ENCODE results near the gene PLXDC2. TPM values are rescaled to one million over a fixed set of nuclear protein-coding genes. Genes with fewer than 3 reads are reported as not detected.

PLXDC2 gene
- total RNA-seq, 2 donors from 2014 or later = 19.5 to 26.4 TPM

- H3K27me3 Mint-ChIP-seq (ENCODE audit: insufficient read depth) = no peaks in the 10 kb centered on the region
- H3K36me3 Mint-ChIP-seq (ENCODE audit: low read depth) = peaks cover 11% of the 10 kb centered on the region
- no peak for DNase-seq
- H3K36me3 ChIP-seq (ENCODE audit: control insufficient read depth, insufficient read depth, low read length) = no peaks in the 10 kb centered on the region
- H3K27me3 ChIP-seq (ENCODE audit: control insufficient read depth, insufficient read depth, low read length, poor library complexity, severe bottlenecking) = no peaks in the 10 kb centered on the region
- H3K9me3 Mint-ChIP-seq = peaks cover 11% of the 10 kb centered on the region
- no peak overlapping the region for H3K27ac Mint-ChIP-seq
- no peak overlapping the region for H3K27ac ChIP-seq (ENCODE audit: low read depth, low read length)
- H3K4me3 Mint-ChIP-seq = no peak overlapping the region
- no peak overlapping the region for H3K4me3 ChIP-seq (ENCODE audit: low read length)
- no peak overlapping the region for H3K9ac ChIP-seq (ENCODE audit: extremely low read depth, low read length, poor library complexity, severe bottlenecking)
- no peaks in the 10 kb centered on the region for H3K9me3 ChIP-seq (ENCODE audit: control insufficient read depth, low read length)
- 82 to 85% methylated on average over 2 to 3 of the region's 5 CpGs for WGBS, 2 experiments (ENCODE audit: insufficient coverage in 1 of 2, insufficient read length in 1 of 2)
- TF ChIP-seq, protein P1, sequence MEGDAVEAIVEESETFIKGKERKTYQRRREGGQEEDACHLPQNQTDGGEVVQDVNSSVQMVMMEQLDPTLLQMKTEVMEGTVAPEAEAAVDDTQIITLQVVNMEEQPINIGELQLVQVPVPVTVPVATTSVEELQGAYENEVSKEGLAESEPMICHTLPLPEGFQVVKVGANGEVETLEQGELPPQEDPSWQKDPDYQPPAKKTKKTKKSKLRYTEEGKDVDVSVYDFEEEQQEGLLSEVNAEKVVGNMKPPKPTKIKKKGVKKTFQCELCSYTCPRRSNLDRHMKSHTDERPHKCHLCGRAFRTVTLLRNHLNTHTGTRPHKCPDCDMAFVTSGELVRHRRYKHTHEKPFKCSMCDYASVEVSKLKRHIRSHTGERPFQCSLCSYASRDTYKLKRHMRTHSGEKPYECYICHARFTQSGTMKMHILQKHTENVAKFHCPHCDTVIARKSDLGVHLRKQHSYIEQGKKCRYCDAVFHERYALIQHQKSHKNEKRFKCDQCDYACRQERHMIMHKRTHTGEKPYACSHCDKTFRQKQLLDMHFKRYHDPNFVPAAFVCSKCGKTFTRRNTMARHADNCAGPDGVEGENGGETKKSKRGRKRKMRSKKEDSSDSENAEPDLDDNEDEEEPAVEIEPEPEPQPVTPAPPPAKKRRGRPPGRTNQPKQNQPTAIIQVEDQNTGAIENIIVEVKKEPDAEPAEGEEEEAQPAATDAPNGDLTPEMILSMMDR (conservative IDR thresholded peaks at IDR 0.05) = no peak
- peaks cover 5% of the 10 kb centered on the region for H3K4me1 Mint-ChIP-seq
- no peaks in the 10 kb centered on the region for H3K4me1 ChIP-seq (ENCODE audit: control insufficient read depth, insufficient read depth, low read length)
Measured at GRCh38 chr10:19882621-19883020, 66.4 kb downstream of the PLXDC2 start.

DNA sequence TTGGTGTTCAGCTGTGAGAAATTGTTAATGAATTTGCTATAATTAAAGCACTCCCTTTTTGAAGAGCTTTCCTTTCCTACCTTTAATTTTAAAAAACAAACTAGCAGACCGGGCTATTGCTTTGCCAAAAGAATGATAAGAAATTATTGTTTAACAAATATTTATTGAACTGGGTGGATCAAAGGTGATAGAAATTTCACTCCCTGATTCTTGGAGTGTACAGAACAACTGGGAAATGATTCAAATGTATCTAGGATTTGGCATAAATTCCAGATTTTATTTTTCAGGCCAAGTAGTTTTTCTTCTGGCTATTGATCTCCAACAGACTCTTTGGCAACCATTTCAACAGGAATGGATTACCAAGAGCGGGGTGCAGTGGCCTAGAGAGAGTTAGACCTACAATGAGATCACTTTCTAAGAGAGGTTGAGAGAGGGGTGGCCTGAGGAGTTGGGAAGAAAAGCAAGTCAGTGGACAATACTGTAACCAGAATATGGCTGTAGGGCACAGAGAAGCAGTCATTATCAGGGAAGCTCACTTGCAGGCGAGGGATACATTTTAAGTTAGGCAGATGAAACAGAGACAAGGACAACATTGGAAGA lies 71.9 kb downstream of the PLXDC2 start:
- Histone ChIP-seq H3K27me3 (ENCODE audit: control insufficient read depth, insufficient read depth, low read length, poor library complexity, severe bottlenecking) (no peaks in the 10 kb centered on the region), H3K36me3 (ENCODE audit: control insufficient read depth, insufficient read depth, low read length) (no peaks in the 10 kb centered on the region), H3K4me1 (ENCODE audit: control insufficient read depth, insufficient read depth, low read length) (no peaks in the 10 kb centered on the region), H3K9me3 (ENCODE audit: control insufficient read depth, low read length) (no peaks in the 10 kb centered on the region), H3K27ac (ENCODE audit: low read depth, low read length) (no peak overlapping the region), H3K4me3 (ENCODE audit: low read length) (no peak overlapping the region), H3K9ac (ENCODE audit: extremely low read depth, low read length, poor library complexity, severe bottlenecking) (no peak overlapping the region)
- H3K4me1 Mint-ChIP-seq = peaks cover 14% of the 10 kb centered on the region
- DNase-seq = no peak
- H3K9me3 Mint-ChIP-seq = peaks cover 11% of the 10 kb centered on the region
- no peaks in the 10 kb centered on the region for H3K27me3 Mint-ChIP-seq (ENCODE audit: insufficient read depth)
- 80 to 91% methylated on average over 1 to 3 of the region's 3 CpGs for WGBS, 2 experiments (ENCODE audit: insufficient coverage in 1 of 2, insufficient read length in 1 of 2)
- no peak overlapping the region for H3K27ac Mint-ChIP-seq
- TF ChIP-seq, protein P1 (conservative IDR thresholded peaks at IDR 0.05) = no peak
- H3K36me3 Mint-ChIP-seq (ENCODE audit: low read depth) = peaks cover 4% of the 10 kb centered on the region
- no peak overlapping the region for H3K4me3 Mint-ChIP-seq

DNA sequence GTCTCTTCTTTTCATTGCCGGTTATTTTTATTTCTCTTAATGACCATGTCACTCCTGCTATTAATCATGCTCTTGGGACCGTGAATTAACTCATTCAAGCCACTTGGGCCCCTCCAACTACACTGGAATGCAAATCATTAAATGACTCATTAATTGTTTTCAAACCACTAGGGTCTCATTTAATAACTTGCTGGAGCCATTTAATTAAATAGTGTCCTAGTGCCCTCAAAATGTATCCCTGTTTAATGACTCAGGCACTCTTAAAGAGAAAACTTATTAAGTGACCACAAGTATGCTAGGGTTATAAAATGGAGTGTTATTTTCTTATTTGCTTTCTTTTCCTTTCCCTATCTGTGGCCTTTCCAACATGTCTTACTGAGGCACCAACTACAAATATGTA lies 73.0 kb downstream of the PLXDC2 start:
- Histone ChIP-seq H3K4me1 (ENCODE audit: control insufficient read depth, insufficient read depth, low read length) (no peaks in the 10 kb centered on the region), H3K4me3 (ENCODE audit: low read length) (no peak overlapping the region), H3K9me3 (ENCODE audit: control insufficient read depth, low read length) (no peaks in the 10 kb centered on the region), H3K27ac (ENCODE audit: low read depth, low read length) (no peak overlapping the region), H3K36me3 (ENCODE audit: control insufficient read depth, insufficient read depth, low read length) (no peaks in the 10 kb centered on the region), H3K27me3 (ENCODE audit: control insufficient read depth, insufficient read depth, low read length, poor library complexity, severe bottlenecking) (no peaks in the 10 kb centered on the region), H3K9ac (ENCODE audit: extremely low read depth, low read length, poor library complexity, severe bottlenecking) (no peak overlapping the region)
- 88 to 100% methylated on average over 2 of the region's 2 CpGs for WGBS, 2 experiments (ENCODE audit: insufficient coverage in 1 of 2, insufficient read length in 1 of 2)
- Mint-ChIP-seq H3K9me3 (peaks cover 10% of the 10 kb centered on the region), H3K27me3 (ENCODE audit: insufficient read depth) (no peaks in the 10 kb centered on the region), H3K27ac (no peak overlapping the region), H3K4me3 (no peak overlapping the region), H3K36me3 (ENCODE audit: low read depth) (no peaks in the 10 kb centered on the region), H3K4me1 (peaks cover 14% of the 10 kb centered on the region)
- TF ChIP-seq, protein P1 (conservative IDR thresholded peaks at IDR 0.05) = no peak
- DNase-seq = no peak
